OCI-LY7 (cell line): ENCODE measurements around the gene NCAN. TPM values are rescaled to one million over a fixed set of nuclear protein-coding genes. Genes with fewer than 3 reads are reported as not detected.
"Not testable (repeated sequence)": the region's sequence is repeated elsewhere in the genome, so short reads cannot be mapped to it uniquely, and the experiment has no call there.

Experiments used
- BruUV-seq: library from RNA; stranded (reverse); fragments of 400-500 nt; replicated peaks from 2 replicates; lab custom pipeline; 2021; lab: Mats Ljungman, UMichigan
- CTCF ChIA-PET: fragments of 300-600 bp; sonication (Branson Sonifier 250); formaldehyde crosslinking; loops from one replicate; lab custom pipeline; 2022; ENCODE audit warnings: antibody characterized with exemption; ENCODE audit not compliant: unreplicated experiment; lab: Charles Lee
- POLR2A ChIA-PET: fragments of 300-600 bp; sonication (Branson Sonifier 250); formaldehyde crosslinking; loops from one replicate; lab custom pipeline; 2022; ENCODE audit warnings: antibody characterized with exemption; lab: Charles Lee
- DNase-seq: peaks from one replicate; pipeline ENCODE4 v3.0.0-alpha.2; 2015; ENCODE audit warnings: low spot score
- H2AFZ ChIP-seq: fragments of 200-600 bp; sonication (generic), shearing (Covaris generic); 2 replicates; pipeline ENCODE4 v1.6.1; 2014; ENCODE audit warnings: mild to moderate bottlenecking, antibody characterized with exemption, low read length, moderate library complexity
- H3K27ac ChIP-seq: fragments of 200-600 bp; sonication (generic); 2 replicates; pipeline ENCODE4 v1.5.1; 2014; ENCODE audit warnings: mixed run types, low read depth, mild to moderate bottlenecking, moderate library complexity, low read length, inconsistent platforms; ENCODE audit not compliant: poor library complexity, severe bottlenecking
- H3K36me3 ChIP-seq: fragments of 200-600 bp; sonication (generic); 2 replicates; pipeline ENCODE4 v1.6.1; 2014; ENCODE audit warnings: mild to moderate bottlenecking, antibody characterized with exemption, low read length, moderate library complexity, mixed read lengths; ENCODE audit not compliant: insufficient read depth
- H3K4me1 ChIP-seq: fragments of 200-600 bp; sonication (generic); 2 replicates; pipeline ENCODE4 v1.5.1; 2014; ENCODE audit warnings: mild to moderate bottlenecking, low read length; ENCODE audit not compliant: insufficient read depth, poor library complexity, severe bottlenecking
- H3K4me2 ChIP-seq: fragments of 200-600 bp; sonication (generic); 2 replicates; pipeline ENCODE4 v1.6.1; 2014; ENCODE audit warnings: mild to moderate bottlenecking, low read length
- H3K4me3 ChIP-seq: fragments of 200-600 bp; sonication (generic); 2 replicates; pipeline ENCODE4 v1.5.1; 2014; ENCODE audit warnings: mild to moderate bottlenecking, low read depth, low read length; ENCODE audit not compliant: poor library complexity, severe bottlenecking
- H3K79me2 ChIP-seq: fragments of 200-600 bp; sonication (generic); 2 replicates; pipeline ENCODE4 v1.6.1; 2016; ENCODE audit warnings: low read depth, mild to moderate bottlenecking, low read length, moderate library complexity, mixed read lengths; ENCODE audit not compliant: insufficient read depth
- H3K9me2 ChIP-seq: fragments of 200-600 bp; sonication (generic); 2 replicates; pipeline ENCODE4 v1.6.1; 2016; ENCODE audit warnings: mild to moderate bottlenecking, low read length, mixed read lengths; ENCODE audit not compliant: insufficient read depth
- H3K9me3 ChIP-seq: fragments of 200-600 bp; sonication (generic); 2 replicates; pipeline ENCODE4 v1.6.1; 2014; ENCODE audit warnings: mild to moderate bottlenecking, mixed run types, low read length, mixed read lengths
- H4K20me1 ChIP-seq: fragments of 200-600 bp; sonication (generic); 2 replicates; pipeline ENCODE4 v1.6.1; 2014; ENCODE audit warnings: mild to moderate bottlenecking, antibody characterized with exemption, low read length, moderate library complexity, mixed read lengths; ENCODE audit not compliant: insufficient read depth
- CTCF ChIP-seq: fragments of 200-600 bp; sonication (generic); conservative IDR thresholded peaks from 2 replicates; pipeline ENCODE4 v1.5.1; 2014; ENCODE audit warnings: mild to moderate bottlenecking, antibody characterized with exemption, low read length, moderate library complexity, mixed read lengths
- EZH2phosphoT487 ChIP-seq: fragments of 200-600 bp; sonication (generic); IDR thresholded peaks from 2 replicates; pipeline ENCODE4 v1.6.1; 2018; ENCODE audit warnings: low read depth, borderline replicate concordance, mild to moderate bottlenecking, mixed run types, antibody characterized with exemption, low read length, moderate library complexity, mixed read lengths
- intact Hi-C: fragments of 100-400 bp; cut with micrococcal nuclease; formaldehyde crosslinking; loops from one replicate; pipeline ENCODE4 v1.10.0; 2022; ENCODE audit not compliant: unreplicated experiment
- total RNA-seq, 2 experiments: library from RNA; depleted of rRNA in 1 of 2; stranded (reverse); fragments of >200 nt in 1 of 2; shearing (Covaris generic) in 1 of 2; gene quantifications; 2 replicates each; pipeline ENCODE4 v1.2.3, GENCODE V29; 2014 to 2022

NCAN gene
- total RNA-seq, 2 experiments from 2014 or later = not detected

- peaks cover 9% of the 10 kb centered on the region; the same call in 1 of the 2 replicates for H4K20me1 ChIP-seq
- H2AFZ ChIP-seq = no peak overlapping the region
- H3K79me2 ChIP-seq = peaks cover 40% of the 10 kb centered on the region
- peaks cover 64% of the 10 kb centered on the region for H3K4me1 ChIP-seq
- POLR2A ChIA-PET = interaction anchor here (7.6 kb wide), 1 partner anchor 13 kb away, joined by 201 read pairs; no protein-coding TSS in a partner anchor
- intact Hi-C loops = loop anchor here (1.0 kb wide), 1 partner anchor 11 kb away; no protein-coding TSS in a partner anchor
- TF ChIP-seq EZH2phosphoT487 (no peak), CTCF (no peak)
- CTCF ChIA-PET = no interaction called here
- no peaks in the 10 kb centered on the region for H3K9me2 ChIP-seq
- no peaks in the 10 kb centered on the region for H3K9me3 ChIP-seq
- H3K4me2 ChIP-seq = peak overlapping the region; percentile 87
- peak overlapping the region; percentile 93 for H3K4me3 ChIP-seq
- no TSS peak for BruUV-seq
- H3K27ac ChIP-seq = peak overlapping the region; percentile 50
- peaks cover 36% of the 10 kb centered on the region for H3K36me3 ChIP-seq
- DNase-seq = no peak
Observed at GRCh38 chr19:19170873-19171672, 40.7 kb upstream of the NCAN start.

GRCh38 chr19:19171821-19172532 lies 39.8 kb upstream of the NCAN start:
- H3K9me2 ChIP-seq = no peaks in the 10 kb centered on the region
- H3K4me2 ChIP-seq = peak overlapping the region; percentile 87
- H3K27ac ChIP-seq = peak overlapping the region; percentile 50
- POLR2A ChIA-PET = interaction anchor here (7.6 kb wide), 1 partner anchor 14 kb away, joined by 201 read pairs; no protein-coding TSS in a partner anchor
- no TSS peak for BruUV-seq
- DNase-seq = peak; percentile 73
- peaks cover 29% of the 10 kb centered on the region for H3K36me3 ChIP-seq
- peaks cover 8% of the 10 kb centered on the region; the same call in 1 of the 2 replicates for H4K20me1 ChIP-seq
- CTCF ChIA-PET = interaction anchor here (0.6 kb wide), 1 partner anchor 235 kb away, joined by 3 read pairs; no protein-coding TSS in a partner anchor
- no peak overlapping the region for H2AFZ ChIP-seq
- H3K4me3 ChIP-seq = peak overlapping the region; percentile 6
- H3K4me1 ChIP-seq = peaks cover 55% of the 10 kb centered on the region
- TF ChIP-seq EZH2phosphoT487 (no peak), CTCF (no peak)
- intact Hi-C loops = no loop called here
- no peaks in the 10 kb centered on the region for H3K9me3 ChIP-seq
- H3K79me2 ChIP-seq = peaks cover 31% of the 10 kb centered on the region

GRCh38 chr19:19173243-19173642 lies 38.5 kb upstream of the NCAN start:
- H3K4me2 ChIP-seq, H2AFZ ChIP-seq, intact Hi-C loops, CTCF ChIA-PET, H3K9me3 ChIP-seq, H4K20me1 ChIP-seq, H3K4me3 ChIP-seq, H3K9me2 ChIP-seq, H3K27ac ChIP-seq, BruUV-seq, DNase-seq: not testable (repeated sequence)
- POLR2A ChIA-PET = interaction anchor here (0.7 to 7.6 kb wide), 2 partner anchors 15 to 114 kb away, joined by 4 to 201 read pairs; no protein-coding TSS in a partner anchor
- Histone ChIP-seq H3K79me2 (peaks cover 19% of the 10 kb centered on the region), H3K36me3 (peaks cover 20% of the 10 kb centered on the region), H3K4me1 (peaks cover 47% of the 10 kb centered on the region)
